Measurements from ENCODE around the gene JPH4. TPM values are rescaled to one million over a fixed set of nuclear protein-coding genes. Genes with fewer than 3 reads are reported as not detected.

The JPH4 gene
- total RNA-seq, 1 donor from 2014 or later, result 5.3 TPM

GRCh38 chr14:23530375-23531055 is 48.1 kb downstream of the JPH4 start:
- no peak for DNase-seq (ENCODE audit: low spot score)

GRCh38 chr14:23529016-23529415 is 49.6 kb downstream of the JPH4 start:
- no peak for DNase-seq (ENCODE audit: low spot score)

GRCh38 chr14:23528555-23528954 is 50.0 kb downstream of the JPH4 start:
- DNase-seq (ENCODE audit: low spot score), result no peak

DNA sequence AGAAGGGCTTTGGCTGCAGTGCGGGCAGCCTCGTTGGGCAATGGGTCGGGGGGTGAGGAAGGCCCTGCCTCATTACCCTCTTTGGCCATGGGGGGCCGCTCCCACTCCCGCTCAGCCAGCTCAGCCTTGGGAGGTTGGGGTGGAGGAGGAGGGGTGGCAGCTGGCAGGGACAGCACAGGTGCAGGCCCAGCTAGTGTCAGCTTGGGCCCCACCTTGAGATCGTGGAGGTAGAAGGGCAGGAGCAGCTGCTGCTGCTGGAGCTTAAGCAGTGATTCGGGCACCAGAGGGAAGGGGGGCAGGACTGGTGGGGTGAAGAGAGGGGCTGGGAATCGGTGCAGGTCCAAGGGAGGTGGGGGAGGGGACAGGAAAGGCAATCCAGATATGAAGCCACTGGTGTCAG is 53.0 kb downstream of the JPH4 start:
- no peak for DNase-seq (ENCODE audit: low spot score)

DNA sequence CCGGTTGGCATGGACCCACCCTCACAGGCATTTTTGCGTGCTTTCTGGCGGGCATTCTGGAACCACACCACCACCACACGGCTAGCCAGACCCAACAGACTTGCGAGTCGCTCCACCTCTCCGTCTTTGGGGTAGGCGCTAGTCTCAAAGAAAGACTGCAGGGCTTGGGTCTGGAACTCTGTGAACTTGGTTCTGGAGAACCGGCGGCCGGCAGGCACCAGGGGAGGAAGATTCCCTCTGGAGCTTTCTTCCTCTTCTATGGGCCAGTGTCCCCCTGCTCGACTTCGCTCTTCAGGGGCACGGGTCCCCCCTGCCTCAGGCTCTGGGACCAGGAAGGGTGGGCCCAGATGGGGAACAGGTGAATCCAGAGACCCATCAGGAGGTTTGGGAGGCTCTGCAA is 53.6 kb downstream of the JPH4 start:
- no peak for DNase-seq (ENCODE audit: low spot score)

GRCh38 chr14:23523229-23524016 is 55.2 kb downstream of the JPH4 start:
- no peak for DNase-seq (ENCODE audit: low spot score)

DNA sequence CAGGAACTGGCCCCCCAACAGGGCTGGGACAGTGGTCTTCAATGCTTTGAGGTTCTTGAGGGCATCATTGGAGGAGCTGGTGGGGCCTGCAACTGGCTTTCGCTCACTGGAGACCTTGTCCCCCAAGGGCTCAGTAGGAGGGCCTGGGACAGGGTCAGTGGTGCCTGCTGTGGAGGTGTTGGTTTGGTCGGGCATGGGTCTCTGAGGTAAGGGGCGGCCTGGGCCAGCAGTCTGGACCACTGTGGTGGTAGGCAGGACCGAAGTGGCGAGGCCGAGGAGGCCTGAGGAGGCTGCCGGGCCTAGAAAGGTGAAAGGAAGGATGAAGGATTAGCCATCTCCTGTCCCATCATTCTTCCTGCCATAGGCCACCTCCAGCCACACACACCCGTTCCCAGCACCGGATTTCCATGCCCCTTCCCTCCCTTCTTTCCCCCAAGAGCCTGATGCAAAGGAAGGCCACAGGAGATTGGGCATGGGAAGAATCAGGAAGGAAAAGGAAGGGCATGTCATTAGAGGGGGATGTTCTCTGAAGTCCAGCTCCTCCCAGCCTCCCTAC is 55.9 kb downstream of the JPH4 start:
- no peak for DNase-seq (ENCODE audit: low spot score)

- DNase-seq (ENCODE audit: low spot score), result no peak
Observed at GRCh38 chr14:23521785-23522640, 56.6 kb downstream of the JPH4 start.

- no peak for DNase-seq (ENCODE audit: low spot score)
Observed at GRCh38 chr14:23520899-23521533, 57.6 kb downstream of the JPH4 start.

GRCh38 chr14:23518709-23519108 is 59.9 kb downstream of the JPH4 start:
- DNase-seq (ENCODE audit: low spot score), result no peak

Other genes with a start within 250 kb of the JPH4 start
- gene SLC22A17, start 225.9 kb downstream of the JPH4 start, total RNA-seq, result 35.3 TPM
- 25.7 TPM for gene EFS, start 213.6 kb downstream of the JPH4 start, total RNA-seq
- gene IL25, start 206.0 kb downstream of the JPH4 start, total RNA-seq, result not detected
- 1.1 TPM for gene CMTM5, start 201.7 kb downstream of the JPH4 start, total RNA-seq
- gene MYH6, start 170.5 kb downstream of the JPH4 start, total RNA-seq, result not detected
- 2.1 TPM for gene MYH7, start 143.1 kb downstream of the JPH4 start, total RNA-seq
- gene NGDN, start 109.1 kb downstream of the JPH4 start, total RNA-seq, result 39.9 TPM
- 2.8 TPM for gene ZFHX2, start 27.0 kb downstream of the JPH4 start, total RNA-seq
- gene THTPA, start 22.5 kb downstream of the JPH4 start, total RNA-seq, result 20.2 TPM
- gene AP1G2, start 11.0 kb downstream of the JPH4 start, total RNA-seq, result 248 TPM
- gene DHRS2, start 57.6 kb upstream of the JPH4 start, total RNA-seq, result 1,842 TPM